GM23248 (cell line): Measurements from ENCODE around the gene PCDHGC3.

Source experiments
- EZH2 ChIP-seq: fragments of 200-600 bp; sonication (generic); IDR thresholded peaks from 2 replicates; pipeline ENCODE4 v1.6.1; 2018; ENCODE audit warnings: antibody characterized with exemption, mild to moderate bottlenecking; ENCODE audit not compliant: insufficient read depth, poor library complexity, severe bottlenecking
- EZH2phosphoT487 ChIP-seq: fragments of 200-600 bp; sonication (generic); IDR thresholded peaks from 2 replicates; pipeline ENCODE4 v1.6.1; 2018; ENCODE audit warnings: antibody characterized with exemption, moderate library complexity, mild to moderate bottlenecking, low read depth; ENCODE audit not compliant: insufficient read depth

DNA sequence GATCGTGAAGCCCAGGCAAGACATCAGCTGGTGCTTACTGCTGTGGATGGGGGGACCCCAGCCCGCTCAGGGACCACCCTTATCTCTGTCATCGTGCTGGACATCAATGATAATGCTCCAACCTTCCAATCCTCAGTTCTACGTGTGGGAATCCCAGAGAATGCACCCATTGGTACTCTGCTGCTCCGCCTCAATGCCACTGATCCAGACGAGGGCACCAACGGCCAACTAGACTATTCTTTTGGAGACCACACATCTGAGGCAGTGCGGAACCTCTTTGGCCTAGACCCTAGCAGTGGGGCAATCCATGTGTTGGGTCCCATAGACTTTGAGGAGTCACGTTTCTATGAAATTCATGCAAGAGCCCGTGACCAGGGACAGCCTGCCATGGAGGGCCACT, 14.1 kb downstream of the PCDHGC3 start:
- TF ChIP-seq EZH2phosphoT487 (no peak), EZH2 (no peak)
